Ishikawa (cell line): ENCODE data around the gene NDST3.

Source experiments
- CEBPB ChIP-seq: IDR thresholded peaks from 2 replicates; pipeline ENCODE4 v1.6.1; 2012
- CREB1 ChIP-seq: IDR thresholded peaks from 2 replicates; pipeline ENCODE4 v1.6.1; 2012; ENCODE audit warnings: low read depth
- EGR1 ChIP-seq: IDR thresholded peaks from 2 replicates; pipeline ENCODE4 v1.6.1; 2012
- EP300 ChIP-seq: IDR thresholded peaks from 2 replicates; pipeline ENCODE4 v1.6.1; 2012; ENCODE audit warnings: borderline replicate concordance
- FOXM1 ChIP-seq: IDR thresholded peaks from 2 replicates; pipeline ENCODE4 v1.6.1; 2012; ENCODE audit warnings: low read depth, borderline replicate concordance
- NFIC ChIP-seq: IDR thresholded peaks from 2 replicates; pipeline ENCODE4 v1.6.1; 2012
- RAD21 ChIP-seq: IDR thresholded peaks from 2 replicates; pipeline ENCODE4 v1.6.1; 2012; ENCODE audit warnings: low read depth
- TAF1 ChIP-seq: IDR thresholded peaks from 2 replicates; pipeline ENCODE4 v1.6.1; 2012; ENCODE audit warnings: low read depth, mild to moderate bottlenecking
- TCF12 ChIP-seq: IDR thresholded peaks from 2 replicates; pipeline ENCODE4 v1.6.1; 2012; ENCODE audit warnings: low read depth
- TEAD4 ChIP-seq: IDR thresholded peaks from 2 replicates; pipeline ENCODE4 v1.6.1; 2012
- USF1 ChIP-seq: IDR thresholded peaks from 2 replicates; pipeline ENCODE4 v1.6.1; 2012
- YY1 ChIP-seq: IDR thresholded peaks from 2 replicates; pipeline ENCODE4 v1.6.1; 2012; ENCODE audit warnings: low read depth
- ZBTB7A ChIP-seq: IDR thresholded peaks from 2 replicates; pipeline ENCODE4 v1.6.1; 2012; ENCODE audit warnings: low read depth
- TF ChIP-seq, protein P1 (sequence below): IDR thresholded peaks from 2 replicates; pipeline ENCODE4 v1.6.1; 2012
- TF ChIP-seq, protein P2 (sequence below): IDR thresholded peaks from 2 replicates; pipeline ENCODE4 v1.6.1; 2012; ENCODE audit warnings: low read depth, mild to moderate bottlenecking

The NDST3 gene

GRCh38 chr4:118167306-118167705 is 133.0 kb downstream of the NDST3 start:
- TF ChIP-seq USF1, result no peak
- TF ChIP-seq EP300, result no peak
- no peak for TF ChIP-seq NFIC

- TF ChIP-seq CREB1 (no peak), USF1 (no peak), NFIC (no peak), EGR1 (no peak), RAD21 (no peak), ZBTB7A (no peak), YY1 (no peak)
- TF ChIP-seq, protein P1, sequence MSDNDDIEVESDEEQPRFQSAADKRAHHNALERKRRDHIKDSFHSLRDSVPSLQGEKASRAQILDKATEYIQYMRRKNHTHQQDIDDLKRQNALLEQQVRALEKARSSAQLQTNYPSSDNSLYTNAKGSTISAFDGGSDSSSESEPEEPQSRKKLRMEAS, result no peak
- TF ChIP-seq, protein P2, sequence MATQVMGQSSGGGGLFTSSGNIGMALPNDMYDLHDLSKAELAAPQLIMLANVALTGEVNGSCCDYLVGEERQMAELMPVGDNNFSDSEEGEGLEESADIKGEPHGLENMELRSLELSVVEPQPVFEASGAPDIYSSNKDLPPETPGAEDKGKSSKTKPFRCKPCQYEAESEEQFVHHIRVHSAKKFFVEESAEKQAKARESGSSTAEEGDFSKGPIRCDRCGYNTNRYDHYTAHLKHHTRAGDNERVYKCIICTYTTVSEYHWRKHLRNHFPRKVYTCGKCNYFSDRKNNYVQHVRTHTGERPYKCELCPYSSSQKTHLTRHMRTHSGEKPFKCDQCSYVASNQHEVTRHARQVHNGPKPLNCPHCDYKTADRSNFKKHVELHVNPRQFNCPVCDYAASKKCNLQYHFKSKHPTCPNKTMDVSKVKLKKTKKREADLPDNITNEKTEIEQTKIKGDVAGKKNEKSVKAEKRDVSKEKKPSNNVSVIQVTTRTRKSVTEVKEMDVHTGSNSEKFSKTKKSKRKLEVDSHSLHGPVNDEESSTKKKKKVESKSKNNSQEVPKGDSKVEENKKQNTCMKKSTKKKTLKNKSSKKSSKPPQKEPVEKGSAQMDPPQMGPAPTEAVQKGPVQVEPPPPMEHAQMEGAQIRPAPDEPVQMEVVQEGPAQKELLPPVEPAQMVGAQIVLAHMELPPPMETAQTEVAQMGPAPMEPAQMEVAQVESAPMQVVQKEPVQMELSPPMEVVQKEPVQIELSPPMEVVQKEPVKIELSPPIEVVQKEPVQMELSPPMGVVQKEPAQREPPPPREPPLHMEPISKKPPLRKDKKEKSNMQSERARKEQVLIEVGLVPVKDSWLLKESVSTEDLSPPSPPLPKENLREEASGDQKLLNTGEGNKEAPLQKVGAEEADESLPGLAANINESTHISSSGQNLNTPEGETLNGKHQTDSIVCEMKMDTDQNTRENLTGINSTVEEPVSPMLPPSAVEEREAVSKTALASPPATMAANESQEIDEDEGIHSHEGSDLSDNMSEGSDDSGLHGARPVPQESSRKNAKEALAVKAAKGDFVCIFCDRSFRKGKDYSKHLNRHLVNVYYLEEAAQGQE, result no peak
Measured at GRCh38 chr4:118171381-118171780, 137.1 kb downstream of the NDST3 start.

DNA sequence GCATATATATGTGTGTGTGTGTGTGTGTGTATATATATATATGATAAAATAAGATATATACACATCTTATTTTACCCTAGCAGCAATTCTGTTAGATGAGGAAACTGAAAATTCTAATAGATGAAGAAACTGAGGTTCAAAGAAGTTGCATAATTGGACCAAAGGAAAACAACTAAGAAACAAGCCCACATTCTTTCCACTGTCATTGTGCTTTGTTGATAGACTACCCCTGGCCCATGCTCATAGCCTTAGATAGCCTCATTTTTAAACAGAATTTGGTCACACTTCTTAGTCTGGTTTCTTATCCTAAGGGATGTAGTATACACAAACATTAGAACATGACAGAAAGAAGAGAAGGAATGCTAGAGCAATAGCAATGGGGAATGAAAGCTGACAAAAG is 138.8 kb downstream of the NDST3 start:
- no peak for TF ChIP-seq TAF1
- no peak for TF ChIP-seq TCF12
- TF ChIP-seq TEAD4, result no peak
- TF ChIP-seq FOXM1, result no peak

DNA sequence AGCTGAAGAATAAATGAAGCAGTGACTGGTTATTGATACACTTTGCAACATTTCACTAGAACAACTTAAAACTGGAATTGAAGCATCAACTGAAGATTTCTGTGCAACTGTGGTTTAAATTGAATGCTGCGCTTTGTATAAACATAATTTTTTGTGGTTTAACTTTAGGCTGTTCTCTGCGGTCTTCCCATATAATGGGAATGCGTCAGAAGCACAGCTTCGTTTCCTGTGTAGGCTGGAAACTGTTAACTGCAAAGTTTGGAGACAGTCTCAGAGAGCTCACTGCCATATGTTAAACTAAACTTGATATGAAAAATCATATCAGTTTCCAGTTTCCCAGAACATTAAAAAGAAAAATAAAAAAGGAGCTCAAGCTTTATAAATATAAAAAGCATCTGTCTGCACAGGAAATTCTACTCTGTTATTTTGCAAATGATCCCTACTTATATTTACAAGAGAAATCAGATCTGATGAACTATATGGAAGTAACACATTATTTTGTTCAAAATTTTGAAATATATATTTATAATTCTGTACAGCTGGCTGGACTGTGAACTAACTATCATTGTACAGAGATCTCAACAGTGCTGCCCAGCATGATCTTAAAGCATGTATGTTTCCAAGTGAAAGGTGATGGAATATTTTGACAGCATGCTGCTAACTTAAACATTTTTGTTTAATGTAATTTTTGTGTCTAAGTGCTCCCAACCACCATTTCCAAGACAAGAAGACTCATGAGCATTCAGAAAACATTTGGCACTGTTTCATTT is 139.9 kb downstream of the NDST3 start:
- TF ChIP-seq FOXM1, result no peak
- no peak for TF ChIP-seq CEBPB
- TF ChIP-seq RAD21, result no peak
- TF ChIP-seq, protein P2, result no peak
- no peak for TF ChIP-seq TCF12
- TF ChIP-seq, protein P1, result no peak
- no peak for TF ChIP-seq TEAD4
- TF ChIP-seq NFIC, result no peak
- TF ChIP-seq TAF1, result no peak
- no peak for TF ChIP-seq EP300
- TF ChIP-seq CREB1, result no peak
- TF ChIP-seq ZBTB7A, result no peak
- TF ChIP-seq YY1, result no peak
- TF ChIP-seq EGR1, result no peak
- no peak for TF ChIP-seq USF1

DNA sequence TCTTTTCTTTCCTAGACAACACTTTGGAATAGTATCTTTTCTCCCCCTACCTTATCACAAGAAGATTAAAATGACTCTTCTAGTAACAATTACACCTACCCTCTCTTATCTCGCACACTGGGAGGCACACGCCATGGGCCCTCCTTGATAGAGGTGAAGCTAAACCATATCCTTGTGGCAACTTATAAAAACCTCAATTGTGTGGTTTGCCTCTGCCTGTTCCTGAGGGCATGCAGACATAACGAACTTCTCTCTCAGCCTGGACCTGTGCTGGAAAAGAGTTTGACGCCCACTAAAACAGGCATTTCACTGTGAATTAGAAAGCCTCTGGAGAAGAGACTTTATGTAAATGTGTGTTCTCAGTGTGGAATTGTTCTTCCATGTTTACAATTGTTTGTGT is 141.2 kb downstream of the NDST3 start:
- TF ChIP-seq NFIC (no peak), EP300 (no peak)

GRCh38 chr4:118177126-118177525 is 142.8 kb downstream of the NDST3 start:
- no peak for TF ChIP-seq FOXM1
- no peak for TF ChIP-seq TAF1
- TF ChIP-seq USF1, result no peak
- TF ChIP-seq RAD21, result no peak
- TF ChIP-seq EP300, result no peak
- TF ChIP-seq ZBTB7A, result no peak
- no peak for TF ChIP-seq TCF12
- TF ChIP-seq, protein P2, result no peak
- no peak for TF ChIP-seq YY1
- TF ChIP-seq CEBPB, result no peak
- no peak for TF ChIP-seq TEAD4
- TF ChIP-seq EGR1, result no peak
- no peak for TF ChIP-seq NFIC
- TF ChIP-seq, protein P1, result no peak
- no peak for TF ChIP-seq CREB1
